NCI-H345 (cell line): ENCODE measurements around the gene CNDP2.
"Not testable (repeated sequence)": the region's sequence is repeated elsewhere in the genome, so short reads cannot be mapped to it uniquely, and the experiment has no call there.

Experiments used
- DNase-seq: peaks from one replicate; lab custom pipeline; 2025; lab: John Stamatoyannopoulos, UW

CNDP2 gene

GRCh38 chr18:74517236-74517630 lies 21.1 kb downstream of the CNDP2 start:
- DNase-seq = no peak

- DNase-seq = no peak
Observed at GRCh38 chr18:74518456-74519295, 22.5 kb downstream of the CNDP2 start.

- DNase-seq = no peak
Observed at GRCh38 chr18:74519320-74520095, 23.3 kb downstream of the CNDP2 start.

GRCh38 chr18:74520096-74520833 lies 24.1 kb downstream of the CNDP2 start:
- DNase-seq = no peak

- DNase-seq = no peak
Observed at GRCh38 chr18:74521068-74521725, 25.0 kb downstream of the CNDP2 start.

GRCh38 chr18:74522635-74523548 lies 26.7 kb downstream of the CNDP2 start:
- DNase-seq = peak; percentile 51

GRCh38 chr18:74524097-74524496 lies 27.9 kb downstream of the CNDP2 start:
- DNase-seq = peak; percentile 80

- not testable (repeated sequence) for DNase-seq
Observed at GRCh38 chr18:74524915-74525314, 28.8 kb downstream of the CNDP2 start.

GRCh38 chr18:74525741-74526140 lies 29.6 kb downstream of the CNDP2 start:
- DNase-seq = no peak

- no peak for DNase-seq
Observed at GRCh38 chr18:74526488-74526887, 30.3 kb downstream of the CNDP2 start.

- DNase-seq = no peak
Observed at GRCh38 chr18:74528478-74528877, 32.3 kb downstream of the CNDP2 start.

- no peak for DNase-seq
Observed at GRCh38 chr18:74528913-74529312, 32.8 kb downstream of the CNDP2 start.

GRCh38 chr18:74529378-74529777 lies 33.2 kb downstream of the CNDP2 start:
- no peak for DNase-seq

GRCh38 chr18:74529811-74530583 lies 33.8 kb downstream of the CNDP2 start:
- DNase-seq = no peak

- DNase-seq = no peak
Observed at GRCh38 chr18:74530584-74530862, 34.4 kb downstream of the CNDP2 start.

GRCh38 chr18:74531043-74531442 lies 34.9 kb downstream of the CNDP2 start:
- no peak for DNase-seq

GRCh38 chr18:74532511-74533025 lies 36.4 kb downstream of the CNDP2 start:
- DNase-seq = no peak

GRCh38 chr18:74533666-74534065 lies 37.5 kb downstream of the CNDP2 start:
- DNase-seq = no peak

- DNase-seq = no peak
Observed at GRCh38 chr18:74534150-74534969, 38.2 kb downstream of the CNDP2 start, which contains the start of gene CNDP1. CNDP1 (plus strand) TSS chr18:74534500; CDS start chr18:74534668, 168 bp downstream.
